Measurements from ENCODE around the gene ZNF827.

- TF ChIP-seq CTCF (IDR thresholded peaks at IDR 0.05) (no peak), POLR2A (IDR thresholded peaks at IDR 0.05) (no peak)
Observed at GRCh38 chr4:145828802-145829485, 109.7 kb downstream of the ZNF827 start.
